Central memory CD4-positive, alpha-beta T cell (primary cell): ENCODE results near the gene STYK1.

Source experiments
- DNase-seq: peaks from one replicate; pipeline ENCODE4 v3.0.0; 2022
- total RNA-seq, 3 experiments: gene quantifications; one replicate each; lab custom pipeline; 2026; lab: John Stamatoyannopoulos, UW

STYK1 gene, protein sequence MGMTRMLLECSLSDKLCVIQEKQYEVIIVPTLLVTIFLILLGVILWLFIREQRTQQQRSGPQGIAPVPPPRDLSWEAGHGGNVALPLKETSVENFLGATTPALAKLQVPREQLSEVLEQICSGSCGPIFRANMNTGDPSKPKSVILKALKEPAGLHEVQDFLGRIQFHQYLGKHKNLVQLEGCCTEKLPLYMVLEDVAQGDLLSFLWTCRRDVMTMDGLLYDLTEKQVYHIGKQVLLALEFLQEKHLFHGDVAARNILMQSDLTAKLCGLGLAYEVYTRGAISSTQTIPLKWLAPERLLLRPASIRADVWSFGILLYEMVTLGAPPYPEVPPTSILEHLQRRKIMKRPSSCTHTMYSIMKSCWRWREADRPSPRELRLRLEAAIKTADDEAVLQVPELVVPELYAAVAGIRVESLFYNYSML
- 0 to 0.11 (median 0) reads per million in 3 experiments for total RNA-seq

DNA sequence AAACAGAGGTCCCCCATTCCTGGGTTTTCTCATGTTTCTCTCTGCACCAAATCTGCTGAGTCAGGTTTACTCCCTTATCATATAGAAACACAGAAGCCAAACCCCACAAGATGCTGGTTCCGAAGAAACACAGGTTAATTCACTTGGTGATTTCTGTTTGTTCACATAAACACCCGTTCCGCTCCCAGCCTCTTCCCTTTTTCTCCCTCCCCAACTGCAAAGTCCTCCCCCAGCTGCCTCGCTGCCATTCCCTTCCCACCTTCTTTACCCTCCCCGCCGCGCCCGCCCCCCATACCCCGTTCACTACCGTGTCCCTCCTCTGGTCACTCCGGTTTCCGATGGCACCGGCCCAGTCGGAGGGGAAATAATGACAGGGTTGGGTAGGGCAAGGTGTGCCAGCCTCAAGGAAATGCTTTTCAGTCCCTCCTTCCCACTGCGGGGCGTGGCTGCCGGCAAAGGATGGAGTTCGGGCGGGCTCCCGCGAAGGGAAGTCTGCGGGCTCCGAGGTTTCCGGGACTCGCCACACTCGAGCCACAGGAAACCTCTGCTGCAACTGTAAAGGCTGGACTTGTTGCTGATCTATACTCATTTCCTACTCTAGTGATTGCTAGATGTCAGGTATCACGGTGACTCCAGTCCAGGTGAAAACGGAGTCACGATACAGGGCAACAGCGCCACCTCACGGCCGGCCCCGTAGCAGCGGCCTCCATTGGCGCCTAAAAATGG, at the start of gene STYK1:
TSS of gene STYK1 (minus strand) at position 394 of the 726 bp plus-strand sequence. CDS start 39,434 bp downstream, outside the sequence.
- peak; percentile 60 for DNase-seq

DNA sequence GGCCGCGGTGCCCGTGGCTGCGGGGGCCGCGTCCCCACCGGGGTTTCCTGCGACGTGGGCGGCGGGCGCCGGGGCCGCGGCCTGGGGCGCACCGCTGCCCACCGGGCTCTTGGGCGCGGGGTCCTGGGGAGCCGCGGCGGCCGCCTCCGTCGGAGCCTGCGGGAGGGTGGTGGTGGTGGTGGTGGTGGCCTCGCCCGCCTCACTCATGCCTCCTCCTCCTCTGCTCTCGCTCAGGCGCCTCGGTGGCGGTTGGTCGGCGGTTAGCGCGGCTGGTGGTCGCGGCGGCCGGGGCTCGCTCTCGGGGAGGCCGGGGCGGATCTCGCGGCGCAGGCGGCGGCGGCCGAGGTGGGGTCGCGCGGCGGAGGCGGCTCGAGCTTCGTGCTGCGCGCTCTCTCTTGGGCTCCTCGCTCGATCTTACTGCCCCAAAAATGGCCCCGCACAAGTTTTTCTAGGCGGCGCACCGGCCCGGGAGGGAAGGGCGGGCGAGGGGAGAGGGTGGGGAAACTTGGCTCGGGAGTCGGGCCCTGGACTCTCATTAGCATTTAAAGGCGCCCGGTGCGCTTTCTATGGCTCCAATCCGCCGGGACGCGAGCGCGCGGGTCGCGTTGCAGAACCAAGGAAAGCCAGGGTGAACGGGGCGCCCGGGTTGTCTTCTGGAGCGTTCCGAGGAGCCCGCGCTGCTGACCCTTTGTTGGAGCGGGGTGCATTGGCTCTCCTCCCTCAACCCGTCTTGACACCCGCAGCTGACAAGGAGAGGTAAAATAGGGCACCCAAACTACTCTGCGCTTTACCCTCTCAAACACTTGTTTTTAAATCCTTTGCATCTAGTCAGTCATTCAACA, 49.3 kb upstream of the STYK1 start, which contains the start of gene YBX3:
TSS of gene YBX3 (minus strand) at position 419 of the 842 bp plus-strand sequence. CDS start at position 207, 212 bp downstream.
- DNase-seq: no peak

DNA sequence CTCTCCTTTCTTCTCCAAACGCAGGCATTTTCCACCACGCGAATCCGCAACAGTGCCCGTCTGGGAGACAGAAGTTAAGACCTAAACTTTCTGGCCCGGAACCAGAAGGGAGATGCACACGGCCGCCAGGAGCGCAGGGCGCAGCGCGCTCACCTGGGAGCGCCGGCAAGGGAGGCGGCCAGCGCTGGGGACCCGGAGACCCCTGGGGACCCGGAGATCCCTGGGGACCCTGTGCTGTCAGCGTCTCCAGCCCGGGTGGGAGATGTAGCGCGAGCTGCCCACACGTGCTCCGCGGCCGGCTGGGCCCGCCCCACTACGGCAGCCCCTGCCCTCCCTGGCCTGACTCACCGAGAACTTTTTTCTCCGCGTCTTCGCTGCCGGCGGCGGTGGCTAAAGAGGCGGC, 48.7 kb upstream of the STYK1 start:
- DNase-seq: peak; percentile 13

DNA sequence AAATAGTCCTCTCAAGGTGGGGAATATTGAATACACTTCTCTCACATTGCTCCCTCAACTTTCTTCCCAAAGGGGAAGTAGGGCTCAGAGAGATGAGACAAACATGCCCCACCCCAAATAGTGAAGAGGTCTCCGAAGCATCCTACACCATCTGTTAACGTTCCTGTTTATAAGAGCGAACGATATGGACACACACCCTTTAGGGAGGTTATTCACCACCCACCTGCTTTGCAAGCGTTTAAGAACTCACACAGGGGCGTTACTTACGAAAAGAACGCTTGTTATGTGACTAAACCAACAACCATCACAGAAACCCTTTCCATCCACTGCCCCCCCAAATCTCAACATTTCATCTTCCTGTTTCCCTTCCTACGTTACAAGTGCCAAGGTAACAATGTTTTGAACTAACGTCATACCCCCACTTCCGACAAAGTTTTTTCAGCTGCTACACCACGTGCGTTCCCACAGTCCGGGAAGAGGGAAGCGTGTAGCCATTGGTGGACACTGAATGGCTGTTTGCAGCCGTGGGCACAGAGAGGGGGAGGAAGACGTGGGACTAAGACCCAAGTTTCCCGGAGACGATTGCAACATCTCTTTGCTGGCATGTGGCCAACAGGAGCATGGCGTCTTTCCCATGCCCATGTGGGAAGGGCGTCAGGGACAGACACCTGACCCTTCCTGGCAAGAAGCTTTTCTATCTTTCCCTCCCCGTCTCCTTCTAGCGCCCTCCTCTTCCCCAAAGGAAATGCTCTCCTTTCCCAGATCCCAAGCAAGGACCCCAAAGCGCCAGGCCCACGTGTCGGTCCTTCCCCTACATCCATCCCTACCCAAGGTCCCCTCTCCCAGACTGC, 48.0 kb upstream of the STYK1 start:
- DNase-seq: peak; percentile 59

DNA sequence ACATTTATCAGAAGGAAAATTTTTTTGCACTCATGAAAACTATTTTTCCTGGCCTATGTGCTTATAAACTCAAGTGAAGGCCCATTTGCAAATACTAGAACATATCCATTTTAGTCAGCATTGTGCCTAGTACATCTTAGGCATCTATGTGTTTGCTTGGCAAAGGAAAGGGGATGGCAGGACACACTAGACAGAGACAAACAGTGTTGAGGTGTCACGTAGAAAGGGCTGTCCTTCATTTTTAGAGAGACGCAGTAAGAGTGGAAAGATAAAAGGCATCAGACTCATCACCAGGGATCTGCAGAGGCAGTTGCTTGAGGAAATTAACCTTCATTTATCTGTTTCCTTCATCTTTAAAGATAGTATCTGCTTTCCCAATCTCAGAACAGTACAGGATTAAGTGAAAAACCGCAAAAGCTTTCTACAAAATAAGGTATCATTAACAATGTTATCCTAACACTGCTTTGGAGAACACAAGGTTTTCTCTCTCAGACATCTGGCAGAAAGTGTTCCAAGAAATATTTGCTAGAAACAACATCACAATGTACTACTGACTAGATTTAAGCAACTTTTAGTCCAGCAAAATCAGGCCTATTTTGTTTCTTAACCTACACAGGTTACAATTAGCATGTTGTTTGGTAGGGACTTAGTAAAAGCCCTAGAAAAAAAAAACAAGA, 47.3 kb upstream of the STYK1 start:
- DNase-seq: no peak

DNA sequence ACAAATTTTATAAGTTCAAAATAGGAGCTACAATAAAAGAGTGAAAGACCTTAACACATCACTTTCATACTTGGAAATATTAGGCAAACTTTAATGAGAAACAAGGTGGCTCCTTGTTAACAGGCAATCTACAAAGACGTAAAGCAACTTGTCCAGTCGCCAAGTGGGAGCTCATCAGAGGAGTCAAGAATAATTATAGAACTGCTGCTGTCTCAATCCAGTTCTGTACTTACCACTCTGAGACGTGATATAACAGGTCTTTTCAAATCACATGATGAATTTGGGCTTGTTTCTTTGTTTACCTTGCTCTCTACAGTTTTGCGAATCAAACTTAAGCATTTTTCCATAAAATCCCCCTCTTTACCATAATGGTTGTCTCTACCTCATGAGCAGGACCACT, 45.6 kb upstream of the STYK1 start:
- no peak for DNase-seq

DNA sequence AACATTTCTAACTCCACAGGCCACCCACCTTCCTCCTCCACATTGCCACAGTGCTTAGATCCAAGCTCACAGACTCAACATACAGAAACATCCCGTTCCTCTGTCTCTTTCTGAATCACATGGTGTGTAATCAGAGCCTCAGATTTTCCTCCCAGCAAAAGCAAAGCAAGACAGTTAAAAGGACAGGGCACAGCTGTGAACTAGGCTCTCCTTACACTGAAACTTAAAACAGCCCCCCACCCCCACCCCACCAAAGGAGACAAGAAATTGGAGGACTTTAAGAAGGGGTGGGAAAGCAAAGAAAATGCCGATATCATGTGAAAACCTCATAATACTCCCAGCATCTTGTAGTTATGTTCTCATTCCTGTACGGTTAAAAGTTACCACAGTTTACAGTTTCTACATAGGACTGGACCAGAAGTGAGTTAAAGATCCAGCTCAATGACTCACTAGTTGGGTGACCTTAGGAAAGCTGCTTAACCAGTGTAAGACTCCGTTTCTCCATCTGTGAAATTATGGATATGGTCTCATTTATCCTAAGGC, 44.5 kb upstream of the STYK1 start:
- no peak for DNase-seq

DNA sequence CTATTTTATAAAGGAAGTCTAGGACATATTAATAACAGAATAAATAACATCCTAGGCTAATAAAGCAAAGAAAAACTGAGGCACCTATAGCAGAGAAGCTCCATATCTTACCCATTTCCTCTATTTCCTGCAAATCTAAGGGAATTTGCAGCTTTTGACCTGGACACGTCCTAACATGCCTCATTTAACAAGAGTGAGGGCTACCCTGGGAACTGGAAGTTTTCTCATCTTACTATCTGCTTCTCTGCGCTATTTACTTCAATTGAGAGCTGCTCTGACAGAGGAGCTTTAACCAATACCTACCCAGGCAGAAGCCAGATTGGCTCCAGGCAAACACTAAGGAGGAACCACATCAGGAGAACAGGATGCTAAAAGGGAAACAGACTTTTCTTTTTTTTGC, 43.6 kb upstream of the STYK1 start:
- DNase-seq: no peak

DNA sequence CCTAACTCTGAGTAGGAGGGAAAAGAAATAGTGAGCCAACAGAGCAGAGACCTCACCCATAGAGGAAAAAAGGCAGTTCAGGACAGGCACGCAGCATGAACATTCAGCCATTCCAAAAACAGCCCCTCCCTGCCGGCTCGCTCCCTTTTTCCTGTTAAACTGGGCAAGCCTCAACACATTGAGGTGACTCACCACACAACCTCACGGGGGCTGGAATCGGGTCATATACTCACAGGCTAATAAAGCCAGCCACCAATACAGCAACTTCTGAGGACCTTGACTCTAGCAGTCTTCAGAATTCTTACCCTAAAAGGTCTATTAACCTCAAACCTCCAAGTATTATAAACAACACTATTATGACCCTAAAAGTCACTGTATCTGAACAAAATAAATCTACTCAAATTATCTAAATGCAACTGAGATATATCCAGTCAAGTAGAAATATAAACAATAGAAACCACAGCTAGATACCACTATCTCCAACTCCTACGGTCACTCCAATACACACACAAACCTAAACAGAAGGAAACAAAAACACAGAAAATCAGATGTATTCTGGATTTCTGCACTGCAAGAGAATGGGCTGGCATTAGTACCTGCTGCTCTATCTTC, 43.0 kb upstream of the STYK1 start:
- DNase-seq: no peak

DNA sequence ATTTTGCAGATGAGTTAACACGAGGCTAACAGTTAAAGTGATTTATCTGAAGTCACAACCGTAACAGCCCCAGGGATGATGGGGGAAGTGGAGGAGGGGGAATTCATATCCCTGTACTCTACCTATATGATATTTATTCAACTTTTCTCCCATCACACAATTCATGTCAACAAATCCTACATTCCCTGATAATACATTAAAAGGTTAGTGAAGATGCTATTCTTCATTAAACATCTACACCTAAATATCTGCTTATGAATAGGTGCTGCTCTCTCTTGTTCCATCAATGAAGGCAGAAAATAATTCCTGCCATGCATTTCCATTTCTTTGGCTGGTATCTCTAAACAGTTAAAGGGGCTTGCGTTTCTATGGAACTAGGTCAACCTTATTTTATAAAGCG, 42.4 kb upstream of the STYK1 start:
- DNase-seq: no peak

DNA sequence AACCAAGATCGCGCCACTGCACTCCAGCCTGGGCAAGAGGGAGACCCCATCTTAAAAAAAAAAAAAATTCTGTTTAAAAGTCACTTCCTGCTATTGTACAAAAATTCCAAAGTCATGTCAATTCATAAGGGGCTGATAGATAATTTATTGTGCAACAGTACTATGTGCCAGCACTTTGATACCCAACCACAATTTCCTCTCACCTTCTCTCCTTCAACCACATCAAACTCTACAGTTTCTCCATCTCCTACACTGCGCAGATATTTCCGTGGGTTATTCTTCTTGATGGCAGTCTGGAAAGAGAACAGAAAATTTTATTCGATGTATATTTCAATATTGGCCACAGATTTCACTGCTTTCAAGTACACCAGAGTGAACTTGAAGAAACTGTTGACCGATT, 41.6 kb upstream of the STYK1 start:
- peak; percentile 39 for DNase-seq

DNA sequence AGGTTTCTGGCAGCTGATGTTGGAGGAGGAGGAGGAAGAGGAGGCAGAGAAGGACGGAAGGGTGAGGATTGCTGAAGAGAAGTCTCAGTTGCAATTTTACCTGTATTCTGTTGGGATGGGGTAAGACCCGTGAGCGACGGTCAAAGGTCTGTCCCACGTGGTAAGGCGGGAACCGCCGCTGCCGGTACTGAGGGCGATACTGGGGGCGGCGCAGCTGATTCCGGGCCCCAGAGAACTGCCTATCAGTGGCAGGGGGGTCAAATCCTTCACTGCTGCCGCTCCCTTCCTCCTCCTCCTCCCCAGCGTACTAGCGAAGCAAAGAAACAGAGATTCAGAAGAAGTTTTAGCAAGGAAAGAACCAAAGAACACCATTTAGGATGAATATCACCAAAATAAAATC, 36.0 kb upstream of the STYK1 start:
- DNase-seq: no peak

DNA sequence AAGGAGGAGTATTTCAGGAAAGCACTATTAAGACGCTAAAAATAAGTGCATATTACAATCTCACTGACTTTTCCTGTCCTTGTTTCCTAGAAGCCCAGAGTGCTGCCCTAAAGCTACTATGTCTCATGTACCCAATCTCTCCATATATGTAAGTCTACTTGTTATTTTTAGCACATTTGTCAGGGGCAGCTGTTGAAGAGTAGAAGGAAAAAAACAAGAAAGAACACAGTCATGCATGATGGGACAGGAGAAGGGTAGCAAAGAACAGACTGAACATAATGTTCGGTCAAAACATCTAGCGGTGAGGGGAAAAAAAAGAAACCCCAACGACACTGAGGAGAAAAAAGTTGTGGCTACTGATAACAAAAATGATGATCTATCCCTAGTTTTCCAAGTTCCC, 35.0 kb upstream of the STYK1 start:
- no peak for DNase-seq

DNA sequence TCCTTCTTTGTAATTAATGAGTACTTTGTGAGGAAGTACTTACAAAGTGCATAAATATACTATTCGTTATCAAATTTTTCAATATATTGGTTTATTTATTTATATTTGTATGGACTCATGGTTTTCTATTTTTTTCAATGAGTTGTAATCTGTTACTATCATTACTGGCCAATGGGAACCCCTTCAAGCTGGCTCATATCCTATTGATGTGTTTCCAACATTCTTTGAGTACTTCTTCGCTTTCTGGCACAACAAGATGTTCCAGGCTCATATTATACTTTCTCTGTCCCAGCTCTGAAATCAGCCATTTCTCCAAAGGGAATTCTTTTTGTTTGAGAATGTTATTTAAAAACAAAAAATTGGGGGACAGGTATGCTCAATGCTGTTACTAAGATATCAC, 31.8 kb upstream of the STYK1 start:
- DNase-seq: no peak

DNA sequence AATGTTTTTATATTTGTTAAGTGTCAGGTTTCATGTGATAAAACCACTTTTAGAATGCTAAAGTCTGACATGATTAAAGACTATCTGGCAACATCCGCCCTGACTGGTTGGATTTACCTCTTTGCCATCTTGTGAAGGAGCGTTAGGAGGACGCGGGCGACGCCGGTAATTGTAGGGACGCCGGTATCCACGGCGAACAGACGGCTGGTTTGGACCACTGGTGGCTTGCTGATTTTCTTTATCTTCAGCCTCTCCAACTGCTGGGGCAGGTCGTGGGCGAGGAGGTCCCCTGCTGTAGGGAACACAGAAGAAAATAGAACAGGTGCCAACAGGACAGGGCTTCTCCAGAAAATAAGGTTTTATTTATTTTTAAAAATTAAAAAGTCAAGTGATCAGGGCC, 28.0 kb upstream of the STYK1 start:
- DNase-seq: no peak

DNA sequence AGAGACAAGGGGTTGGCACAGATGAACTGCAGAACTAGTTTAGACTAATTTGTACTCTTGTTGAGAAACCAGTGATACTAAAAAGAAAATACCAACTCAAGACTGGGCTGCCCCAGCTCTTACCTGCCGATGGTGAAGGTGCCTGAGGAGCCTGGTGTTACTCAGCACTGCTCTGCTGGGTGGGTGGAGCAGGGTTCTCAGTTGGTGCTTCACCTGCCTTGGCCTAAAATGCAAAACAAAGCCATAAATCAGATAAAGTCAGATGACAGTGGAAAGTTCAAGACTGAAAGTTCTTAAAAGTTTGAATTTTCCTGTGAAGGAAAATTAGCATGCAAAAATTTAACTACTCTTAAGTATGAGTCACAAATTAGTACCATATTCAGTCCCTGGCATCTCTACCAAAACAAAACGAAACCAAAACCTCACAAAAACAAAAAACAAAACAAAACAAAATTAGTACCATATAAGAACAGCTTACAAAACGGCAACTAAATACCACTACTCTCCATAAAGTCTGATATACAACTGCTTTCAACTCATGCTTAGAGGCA, 27.4 kb upstream of the STYK1 start:
- no peak for DNase-seq

DNA sequence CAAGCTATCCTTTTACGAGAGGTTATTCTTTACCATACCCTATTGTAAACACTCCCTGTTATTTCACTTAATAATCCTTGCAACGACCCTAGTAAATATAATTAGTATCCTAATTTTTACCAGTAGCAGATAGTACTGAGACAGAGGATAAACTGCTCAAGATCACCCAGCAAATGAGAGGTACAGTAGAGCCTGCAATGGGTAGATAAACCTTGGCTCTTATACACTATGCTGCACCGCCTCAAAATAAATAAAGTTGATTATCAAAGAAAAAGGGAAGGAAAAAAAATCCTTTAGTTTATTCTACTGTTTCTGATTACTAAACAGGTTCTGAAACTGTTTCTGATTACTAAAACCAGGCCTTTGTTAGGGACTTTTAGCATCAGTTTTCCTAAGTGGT, 26.7 kb upstream of the STYK1 start:
- DNase-seq: no peak

DNA sequence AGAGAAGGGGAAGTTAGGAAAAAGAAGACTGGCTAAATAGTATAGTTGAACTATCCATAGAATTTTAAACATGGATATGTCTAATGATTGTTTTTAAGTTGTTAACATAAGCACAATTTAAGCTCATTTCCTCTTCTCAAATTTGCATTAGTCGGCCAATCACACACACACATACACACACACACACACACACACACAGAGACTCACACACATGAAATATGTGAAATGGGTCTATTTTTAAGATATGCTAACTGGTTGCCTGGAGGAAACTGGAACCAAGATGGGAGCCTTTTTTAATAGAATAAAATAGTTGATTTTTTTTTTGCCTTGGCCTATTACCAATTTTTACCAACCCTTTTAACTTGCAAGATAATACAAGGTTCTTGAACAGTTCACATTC, 24.0 kb upstream of the STYK1 start:
- no peak for DNase-seq

DNA sequence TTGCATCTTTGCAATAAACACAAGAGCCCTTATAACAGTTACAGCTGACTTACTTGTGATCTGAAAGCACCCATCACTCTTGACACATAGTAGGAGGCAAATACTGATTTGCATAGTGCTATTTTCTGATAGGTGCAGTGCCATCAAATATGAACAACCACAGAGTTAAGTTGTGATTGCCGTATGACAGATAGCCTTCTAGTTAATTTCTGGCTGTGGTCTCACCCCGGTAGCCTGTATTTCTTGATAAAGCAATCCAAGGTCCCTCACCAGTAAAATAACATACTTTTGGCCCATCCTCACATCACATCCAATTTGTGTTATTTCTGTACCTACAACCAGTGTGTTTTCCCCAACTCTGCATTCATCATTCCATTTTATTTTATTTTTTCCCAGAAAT, 23.3 kb upstream of the STYK1 start:
- no peak for DNase-seq

DNA sequence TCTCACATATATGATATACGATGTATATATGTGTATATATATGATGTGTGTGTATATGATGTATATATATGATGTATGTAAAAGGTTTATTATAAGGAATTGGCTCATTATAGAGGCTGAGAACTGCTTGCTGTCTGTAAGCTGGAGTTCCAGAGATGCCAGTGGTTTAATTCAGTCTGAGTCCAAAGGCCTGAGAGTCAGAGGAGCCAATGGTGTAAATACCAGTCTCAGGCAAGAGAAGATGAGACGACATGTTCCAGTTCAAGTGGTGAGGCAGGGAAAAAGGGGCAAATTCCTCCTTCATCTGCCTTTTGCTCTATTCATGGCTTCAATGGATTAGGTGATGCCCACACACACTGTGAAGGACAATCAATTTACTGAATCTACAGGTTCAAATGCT, 17.1 kb upstream of the STYK1 start:
- DNase-seq: no peak
